Coronary artery (tissue), 2 donors: ENCODE results near the gene NBEA.
"Not testable (repeated sequence)": the region's sequence is repeated elsewhere in the genome, so short reads cannot be mapped to it uniquely, and the experiment has no call there.

Experiments
- DNase-seq: peaks from one replicate; pipeline ENCODE4 v3.0.0-alpha.2; 2017; ENCODE audit warnings: low spot score
- H3K27ac ChIP-seq, 2 donors: fragments of 200-600 bp; sonication (generic); one replicate each; pipeline ENCODE4 v1.5.1; 2016 to 2019
- H3K4me3 ChIP-seq: fragments of 200-600 bp; sonication (generic); 2 replicates; pipeline ENCODE4 v1.5.1; 2016; ENCODE audit warnings: mild to moderate bottlenecking, moderate library complexity
- TF ChIP-seq, protein P1 (sequence below): fragments of 200-600 bp; sonication (generic); IDR thresholded peaks from one replicate; pipeline ENCODE4 v1.5.1; 2019; ENCODE audit warnings: antibody characterized with exemption

The NBEA gene

DNA sequence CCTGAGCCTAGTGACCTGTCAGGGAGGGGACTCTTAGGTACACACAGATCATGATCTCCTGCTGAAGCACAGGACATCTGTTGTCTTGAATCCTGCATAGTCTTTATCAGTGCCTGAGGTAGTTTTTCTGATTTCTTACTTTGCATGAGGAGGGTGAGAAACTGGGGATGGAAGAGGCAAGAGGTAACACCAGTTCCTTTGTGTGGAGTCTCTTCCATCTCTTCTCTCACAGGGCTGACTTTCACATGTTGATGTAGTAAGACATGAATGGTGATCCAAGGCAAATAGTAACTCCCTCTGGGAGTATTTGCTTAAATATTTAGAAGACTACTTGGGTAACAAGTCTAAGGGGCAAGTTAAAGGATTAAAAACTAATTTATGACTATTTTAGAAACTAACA is 9.5 kb downstream of the NBEA start:
- no peak for DNase-seq
- TF ChIP-seq, protein P1, sequence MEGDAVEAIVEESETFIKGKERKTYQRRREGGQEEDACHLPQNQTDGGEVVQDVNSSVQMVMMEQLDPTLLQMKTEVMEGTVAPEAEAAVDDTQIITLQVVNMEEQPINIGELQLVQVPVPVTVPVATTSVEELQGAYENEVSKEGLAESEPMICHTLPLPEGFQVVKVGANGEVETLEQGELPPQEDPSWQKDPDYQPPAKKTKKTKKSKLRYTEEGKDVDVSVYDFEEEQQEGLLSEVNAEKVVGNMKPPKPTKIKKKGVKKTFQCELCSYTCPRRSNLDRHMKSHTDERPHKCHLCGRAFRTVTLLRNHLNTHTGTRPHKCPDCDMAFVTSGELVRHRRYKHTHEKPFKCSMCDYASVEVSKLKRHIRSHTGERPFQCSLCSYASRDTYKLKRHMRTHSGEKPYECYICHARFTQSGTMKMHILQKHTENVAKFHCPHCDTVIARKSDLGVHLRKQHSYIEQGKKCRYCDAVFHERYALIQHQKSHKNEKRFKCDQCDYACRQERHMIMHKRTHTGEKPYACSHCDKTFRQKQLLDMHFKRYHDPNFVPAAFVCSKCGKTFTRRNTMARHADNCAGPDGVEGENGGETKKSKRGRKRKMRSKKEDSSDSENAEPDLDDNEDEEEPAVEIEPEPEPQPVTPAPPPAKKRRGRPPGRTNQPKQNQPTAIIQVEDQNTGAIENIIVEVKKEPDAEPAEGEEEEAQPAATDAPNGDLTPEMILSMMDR, result no peak
- Histone ChIP-seq H3K4me3 (no peak overlapping the region), H3K27ac (no peak overlapping the region)

DNA sequence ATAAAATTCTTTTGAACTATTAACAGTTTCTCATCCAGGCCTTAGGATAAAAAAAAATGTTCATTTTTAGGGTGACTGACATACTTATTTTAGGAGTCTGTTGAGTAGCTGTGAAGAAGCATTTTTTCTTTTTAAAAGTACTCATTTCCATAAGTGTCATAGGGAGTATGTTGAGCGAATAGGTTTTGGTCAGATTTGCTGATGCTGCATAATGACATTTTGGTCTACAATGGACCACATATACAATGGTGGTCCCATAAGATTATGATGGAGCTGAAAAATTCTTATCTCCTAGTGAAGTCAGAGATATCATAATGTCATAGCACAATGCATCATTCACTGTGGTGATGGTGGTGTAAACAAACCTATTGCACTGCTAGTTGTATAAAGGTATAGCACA is 17.4 kb downstream of the NBEA start:
- Histone ChIP-seq H3K4me3 (no peak overlapping the region), H3K27ac (no peak overlapping the region)
- TF ChIP-seq, protein P1, result no peak
- DNase-seq, result no peak

GRCh38 chr13:34964558-34964957 is 22.5 kb downstream of the NBEA start:
- no peak for DNase-seq
- no peak overlapping the region for H3K27ac ChIP-seq
- H3K4me3 ChIP-seq, result no peak overlapping the region
- TF ChIP-seq, protein P1, result no peak

DNA sequence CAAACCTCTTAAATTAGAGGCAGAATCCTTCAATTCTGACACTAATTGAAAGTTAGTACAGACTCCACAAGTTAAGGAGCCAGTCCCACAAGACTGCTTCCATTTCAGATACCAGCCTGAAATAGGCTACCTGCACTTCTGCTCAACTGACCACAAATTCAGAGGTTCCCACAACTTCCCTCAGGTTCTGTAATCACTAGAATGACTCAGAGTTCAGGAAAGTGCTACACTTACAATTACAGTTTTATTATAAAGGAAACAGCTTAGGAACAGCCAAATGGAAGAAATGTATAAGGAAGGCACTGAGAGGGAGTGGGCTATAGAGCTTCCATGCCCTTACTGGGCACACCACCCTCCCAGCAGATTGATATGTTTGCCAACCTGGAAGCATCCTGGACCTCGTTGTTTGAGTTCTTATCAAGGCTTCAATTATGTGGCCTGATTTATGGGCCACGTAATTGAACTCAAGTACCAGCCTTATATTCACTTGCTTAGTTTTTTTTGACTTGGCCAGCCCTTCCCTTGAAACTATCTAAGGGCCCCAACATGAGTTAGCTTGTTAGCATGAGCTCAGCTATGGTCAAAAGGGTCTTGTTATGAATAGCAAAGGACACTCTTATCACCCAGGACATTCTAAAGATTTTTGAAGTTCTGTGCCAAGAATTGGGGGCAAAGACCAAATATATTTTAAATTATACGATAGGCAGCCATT is 25.9 kb downstream of the NBEA start:
- no peak for DNase-seq
- TF ChIP-seq, protein P1, result no peak
- Histone ChIP-seq H3K27ac (no peak overlapping the region), H3K4me3 (no peak overlapping the region)

DNA sequence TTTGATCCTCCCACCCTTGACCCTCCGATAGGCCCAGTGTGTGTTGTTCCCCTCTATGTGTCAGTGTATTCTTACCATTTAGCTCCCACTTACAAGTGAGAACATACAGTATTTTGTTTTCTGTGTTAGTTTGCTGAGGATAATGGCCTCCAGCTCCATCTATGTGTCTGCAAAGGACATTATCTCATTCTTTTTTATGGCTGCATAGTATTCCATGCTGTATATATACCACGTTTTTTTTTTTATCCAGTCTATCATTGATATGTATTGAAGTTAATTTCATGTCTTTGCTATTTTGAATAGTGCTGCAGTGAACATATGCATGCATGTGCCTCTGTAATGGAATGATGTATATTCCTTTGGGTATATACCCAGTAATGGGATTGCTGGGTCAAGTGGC is 27.5 kb downstream of the NBEA start:
- H3K4me3 ChIP-seq, H3K27ac ChIP-seq, DNase-seq: not testable (repeated sequence)

GRCh38 chr13:34970961-34971360 is 28.9 kb downstream of the NBEA start:
- no peak overlapping the region for H3K27ac ChIP-seq
- no peak for DNase-seq
- TF ChIP-seq, protein P1, result no peak
- H3K4me3 ChIP-seq, result no peak overlapping the region

- DNase-seq, result no peak
- TF ChIP-seq, protein P1, result no peak
- no peak overlapping the region for H3K27ac ChIP-seq
- H3K4me3 ChIP-seq, result no peak overlapping the region
These were observed 29.4 kb downstream of the NBEA start for GRCh38 chr13:34971473-34971872.

GRCh38 chr13:34985199-34985598 is 43.1 kb downstream of the NBEA start:
- DNase-seq, H3K4me3 ChIP-seq, H3K27ac ChIP-seq: not testable (repeated sequence)
